Naive thymus-derived CD4-positive, alpha-beta T cell (primary cell): Measurements from ENCODE around the gene ALOX12B. TPM values are rescaled to one million over a fixed set of nuclear protein-coding genes. Genes with fewer than 3 reads are reported as not detected.

Experiments
- ATAC-seq: fragments of 150-1000 bp; cut with Tn5 transposase; 2 replicates; pipeline ENCODE4 v1.10.0; 2021; ENCODE audit warnings: mild to moderate bottlenecking, moderate library complexity
- CTCF ChIA-PET: fragments of 350-600 bp; sonication (Branson Sonifier 250); formaldehyde crosslinking; loops from one replicate; lab custom pipeline; 2021; ENCODE audit warnings: antibody characterized with exemption; lab: Charles Lee
- POLR2A ChIA-PET: fragments of 350-600 bp; sonication (Branson Sonifier 250); formaldehyde crosslinking; loops from one replicate; lab custom pipeline; 2021; ENCODE audit warnings: antibody characterized with exemption, inconsistent platforms; lab: Charles Lee
- DNase-seq, 9 donors: peaks; one replicate each; pipeline versions ENCODE4 v3.0.0 to v3.0.0-alpha.2; 2020 to 2022; ENCODE audit warnings: mixed read lengths in 1 of 9
- H3K27ac ChIP-seq: one replicate; pipeline ENCODE4 v1.7.0; 2013; ENCODE audit warnings: mild to moderate bottlenecking, low read depth, low read length, moderate library complexity
- H3K27me3 ChIP-seq, 2 donors: one replicate each; pipeline ENCODE4 v1.7.0; 2013; ENCODE audit warnings: low read length in 2 of 2, mild to moderate bottlenecking in 2 of 2, moderate library complexity in 2 of 2; ENCODE audit not compliant: control insufficient read depth in 2 of 2, insufficient read depth in 2 of 2
- H3K36me3 ChIP-seq, 3 experiments: 1 replicate in 2 of 3; 2 replicates in 1 of 3; pipeline ENCODE4 v1.7.0; 2013; ENCODE audit warnings: low read length in 3 of 3, mild to moderate bottlenecking in 3 of 3, moderate library complexity in 1 of 3; ENCODE audit not compliant: insufficient read depth in 3 of 3, control insufficient read depth in 2 of 3
- H3K4me1 ChIP-seq, 2 donors: one replicate each; pipeline ENCODE4 v1.7.0; 2013; ENCODE audit warnings: low read length in 2 of 2, mild to moderate bottlenecking in 2 of 2, moderate library complexity in 1 of 2; ENCODE audit not compliant: control insufficient read depth in 2 of 2, insufficient read depth in 2 of 2
- H3K4me3 ChIP-seq: 2 replicates; pipeline ENCODE4 v1.7.0; 2013; ENCODE audit warnings: mild to moderate bottlenecking, low read length
- H3K9me3 ChIP-seq, 3 experiments: 1 replicate in 2 of 3; 2 replicates in 1 of 3; pipeline ENCODE4 v1.7.0; 2013; ENCODE audit warnings: low read length in 3 of 3; ENCODE audit not compliant: control insufficient read depth in 2 of 3
- H3K27ac Mint-ChIP-seq, 9 donors: one replicate each; pipeline ENCODE4 v1.8.0; 2020 to 2022; ENCODE audit warnings: mixed read lengths in 9 of 9, mild to moderate bottlenecking in 8 of 9, moderate library complexity in 5 of 9, inconsistent platforms in 2 of 9
- H3K27me3 Mint-ChIP-seq, 5 donors: one replicate each; pipeline ENCODE4 v1.8.0; 2021 to 2022; ENCODE audit warnings: mixed read lengths in 5 of 5, mild to moderate bottlenecking in 1 of 5
- H3K36me3 Mint-ChIP-seq, 5 donors: one replicate each; pipeline ENCODE4 v1.8.0; 2020 to 2022; ENCODE audit warnings: mixed read lengths in 5 of 5, mild to moderate bottlenecking in 3 of 5, inconsistent platforms in 1 of 5
- H3K4me1 Mint-ChIP-seq, 7 donors: one replicate each; pipeline ENCODE4 v1.8.0; 2020 to 2022; ENCODE audit warnings: mixed read lengths in 7 of 7, mild to moderate bottlenecking in 3 of 7, inconsistent platforms in 1 of 7
- H3K4me3 Mint-ChIP-seq, 10 donors: one replicate each; pipeline ENCODE4 v1.8.0; 2020 to 2022; ENCODE audit warnings: mild to moderate bottlenecking in 10 of 10, mixed read lengths in 10 of 10, moderate library complexity in 6 of 10, inconsistent platforms in 2 of 10
- H3K9me3 Mint-ChIP-seq, 11 donors: one replicate each; pipeline ENCODE4 v1.8.0; 2020 to 2022; ENCODE audit warnings: mixed read lengths in 11 of 11, mild to moderate bottlenecking in 4 of 11, inconsistent platforms in 1 of 11, moderate library complexity in 1 of 11
- intact Hi-C, 2 donors: fragments of 100-400 bp; cut with micrococcal nuclease; formaldehyde crosslinking; loops; one replicate each; pipeline ENCODE4 v1.15.1; 2023
- polyA plus RNA-seq, 2 donors: library from polyadenylated mRNA; unstranded; fragments of 300-500 nt; fragmentation: Illumina TruSeq; gene quantifications; one replicate each; pipeline ENCODE4 v1.2.3, GENCODE V29; 2021
- total RNA-seq, 6 experiments: library from RNA in 5 of 6; stranded (reverse) in 5 of 6; gene quantifications; 1 replicate in 5 of 6; 2 replicates in 1 of 6; pipeline ENCODE4 v1.2.3 and lab custom pipeline; 2021 to 2026

The ALOX12B gene
- total and polyA plus RNA-seq, 7 experiments from 2014 or later = 0.44 to 1.1 (median 0.94) TPM

- peaks cover 18 to 40% (median 23%) of the 10 kb centered on the region in 5 donors for H3K27me3 Mint-ChIP-seq
- peaks cover 0 to 4% (median 0%) of the 10 kb centered on the region in 11 donors for H3K9me3 Mint-ChIP-seq
- CTCF ChIA-PET = interaction anchor here (0.5 kb wide), 1 partner anchor 63 kb away, joined by 3 read pairs; no protein-coding TSS in a partner anchor
- no peaks in the 10 kb centered on the region for H3K36me3 Mint-ChIP-seq
- H3K27ac Mint-ChIP-seq = peak within 1 kb of the TSS in 1 of 9 donors; percentile 59
- peaks cover 0 to 13% of the 10 kb centered on the region in 2 donors for H3K27me3 ChIP-seq
- intact Hi-C loops = no loop called here
- no peaks in the 10 kb centered on the region for H3K9me3 ChIP-seq
- ATAC-seq = no peak
- H3K4me1 ChIP-seq = no peaks in the 10 kb centered on the region
- peak within 1 kb of the TSS in 2 of 10 donors; percentile 38 to 64 for H3K4me3 Mint-ChIP-seq
- H3K4me1 Mint-ChIP-seq = peaks cover 0 to 16% (median 0%) of the 10 kb centered on the region in 7 donors
- POLR2A ChIA-PET = no interaction called here
- no peak within 1 kb of the TSS for H3K27ac ChIP-seq
- no peaks in the 10 kb centered on the region for H3K36me3 ChIP-seq
- H3K4me3 ChIP-seq = no peak within 1 kb of the TSS
- DNase-seq = peak in 1 of 9 donors; percentile 9
Measured at GRCh38 chr17:8038954-8039610, 48.4 kb downstream of the ALOX12B start, which contains the start of gene ALOX15B. Gene ALOX15B, plus strand, starts transcription at chr17:8039059. Its CDS starts 97 bp downstream, at chr17:8039156.

- Histone ChIP-seq H3K4me1 (no peaks in the 10 kb centered on the region), H3K9me3 (no peaks in the 10 kb centered on the region), H3K27me3 (peaks cover 0 to 1% of the 10 kb centered on the region in 2 donors), H3K27ac (no peak overlapping the region), H3K4me3 (no peak overlapping the region), H3K36me3 (no peaks in the 10 kb centered on the region)
- H3K9me3 Mint-ChIP-seq = peaks cover 0 to 4% (median 0%) of the 10 kb centered on the region in 11 donors
- intact Hi-C loops = no loop called here
- DNase-seq (no peak), ATAC-seq (no peak)
- H3K4me3 Mint-ChIP-seq = no peak overlapping the region
- peaks cover 0 to 9% (median 0%) of the 10 kb centered on the region in 7 donors for H3K4me1 Mint-ChIP-seq
- H3K36me3 Mint-ChIP-seq = peaks cover 0 to 4% (median 0%) of the 10 kb centered on the region in 5 donors
- H3K27me3 Mint-ChIP-seq = peaks cover 21 to 49% (median 42%) of the 10 kb centered on the region in 5 donors
- CTCF ChIA-PET = no interaction called here
- POLR2A ChIA-PET = no interaction called here
- H3K27ac Mint-ChIP-seq = peak overlapping the region in 1 of 9 donors; percentile 15
Measured at GRCh38 chr17:8032442-8032841, 55.1 kb downstream of the ALOX12B start.

- H3K27ac Mint-ChIP-seq = no peak overlapping the region
- no peak for DNase-seq
- no peaks in the 10 kb centered on the region for H3K4me1 ChIP-seq
- peaks cover 0 to 4% (median 0%) of the 10 kb centered on the region in 5 donors for H3K36me3 Mint-ChIP-seq
- POLR2A ChIA-PET = no interaction called here
- intact Hi-C loops = no loop called here
- CTCF ChIA-PET = no interaction called here
- ATAC-seq = no peak
- no peak overlapping the region for H3K4me3 Mint-ChIP-seq
- H3K27me3 ChIP-seq = no peaks in the 10 kb centered on the region
- no peak overlapping the region for H3K27ac ChIP-seq
- peaks cover 0 to 9% (median 0%) of the 10 kb centered on the region in 7 donors for H3K4me1 Mint-ChIP-seq
- H3K27me3 Mint-ChIP-seq = peaks cover 22 to 50% (median 45%) of the 10 kb centered on the region in 5 donors
- peaks cover 0 to 2% (median 0%) of the 10 kb centered on the region in 11 donors for H3K9me3 Mint-ChIP-seq
- no peak overlapping the region for H3K4me3 ChIP-seq
- no peaks in the 10 kb centered on the region for H3K9me3 ChIP-seq
- H3K36me3 ChIP-seq = no peaks in the 10 kb centered on the region
Measured at GRCh38 chr17:8031950-8032349, 55.6 kb downstream of the ALOX12B start.

GRCh38 chr17:8031261-8031661 is 56.3 kb downstream of the ALOX12B start:
- Mint-ChIP-seq H3K4me1 (peaks cover 0 to 9% (median 0%) of the 10 kb centered on the region in 7 donors), H3K27ac (no peak overlapping the region), H3K36me3 (peaks cover 0 to 4% (median 0%) of the 10 kb centered on the region in 5 donors), H3K4me3 (no peak overlapping the region), H3K9me3 (peaks cover 0 to 2% (median 0%) of the 10 kb centered on the region in 11 donors), H3K27me3 (peaks cover 24 to 52% (median 46%) of the 10 kb centered on the region in 5 donors)
- no peaks in the 10 kb centered on the region for H3K9me3 ChIP-seq
- DNase-seq (no peak), ATAC-seq (no peak)
- no peaks in the 10 kb centered on the region for H3K36me3 ChIP-seq
- no peak overlapping the region for H3K4me3 ChIP-seq
- no peaks in the 10 kb centered on the region for H3K4me1 ChIP-seq
- ChIA-PET CTCF (no interaction called here), POLR2A (interaction anchor here (0.8 kb wide), 1 partner anchor 29 kb away, joined by 3 read pairs; the partner anchor contains the start of gene GUCY2D)
- no peak overlapping the region for H3K27ac ChIP-seq
- no peaks in the 10 kb centered on the region for H3K27me3 ChIP-seq
- intact Hi-C loops = no loop called here

GRCh38 chr17:8029121-8029520 is 58.4 kb downstream of the ALOX12B start:
- Mint-ChIP-seq H3K36me3 (peaks cover 0 to 4% (median 0%) of the 10 kb centered on the region in 5 donors), H3K9me3 (peaks cover 0 to 2% (median 0%) of the 10 kb centered on the region in 11 donors), H3K27ac (no peak overlapping the region), H3K27me3 (peaks cover 29 to 58% (median 42%) of the 10 kb centered on the region in 5 donors), H3K4me3 (no peak overlapping the region), H3K4me1 (peaks cover 0 to 9% (median 0%) of the 10 kb centered on the region in 7 donors)
- Histone ChIP-seq H3K27ac (no peak overlapping the region), H3K4me3 (no peak overlapping the region), H3K27me3 (no peaks in the 10 kb centered on the region), H3K9me3 (no peaks in the 10 kb centered on the region), H3K4me1 (no peaks in the 10 kb centered on the region), H3K36me3 (no peaks in the 10 kb centered on the region)
- DNase-seq = no peak
- POLR2A ChIA-PET = no interaction called here
- peak; percentile 34 for ATAC-seq
- intact Hi-C loops = no loop called here
- CTCF ChIA-PET = interaction anchor here (0.6 kb wide), 1 partner anchor 203 kb away, joined by 3 read pairs; no protein-coding TSS in a partner anchor

GRCh38 chr17:8025176-8025911 is 62.2 kb downstream of the ALOX12B start:
- no peaks in the 10 kb centered on the region for H3K27me3 ChIP-seq
- ChIA-PET CTCF (no interaction called here), POLR2A (no interaction called here)
- DNase-seq (no peak), ATAC-seq (no peak)
- H3K36me3 ChIP-seq = no peaks in the 10 kb centered on the region
- no peak overlapping the region for H3K27ac ChIP-seq
- H3K4me1 Mint-ChIP-seq = peaks cover 0 to 6% (median 0%) of the 10 kb centered on the region in 7 donors
- no peak overlapping the region for H3K4me3 ChIP-seq
- peaks cover 0 to 2% (median 0%) of the 10 kb centered on the region in 11 donors for H3K9me3 Mint-ChIP-seq
- H3K9me3 ChIP-seq = no peaks in the 10 kb centered on the region
- H3K4me1 ChIP-seq = no peaks in the 10 kb centered on the region
- H3K36me3 Mint-ChIP-seq = peaks cover 0 to 4% (median 0%) of the 10 kb centered on the region in 5 donors
- no peak overlapping the region for H3K4me3 Mint-ChIP-seq
- peaks cover 16 to 38% (median 29%) of the 10 kb centered on the region in 5 donors for H3K27me3 Mint-ChIP-seq
- H3K27ac Mint-ChIP-seq = no peak overlapping the region
- intact Hi-C loops = no loop called here
